Fibroblast of pulmonary artery (primary cell): ENCODE results near the gene LHFPL3.

Experiments
- DNase-seq: peaks from one replicate; pipeline ENCODE4 v3.0.0-alpha.2; 2010; ENCODE audit warnings: low read depth
- H3K4me3 ChIP-seq: replicated peaks from 2 replicates; pipeline ENCODE4 v1.5.1; 2011; ENCODE audit warnings: low read depth, mild to moderate bottlenecking, control low read depth, low read length, moderate library complexity
- TF ChIP-seq, protein P1 (sequence below): IDR thresholded peaks from 2 replicates; pipeline ENCODE4 v1.5.1; 2011; ENCODE audit warnings: mild to moderate bottlenecking, control low read depth, low read length, inconsistent platforms; ENCODE audit errors: missing control alignments

LHFPL3 gene

DNA sequence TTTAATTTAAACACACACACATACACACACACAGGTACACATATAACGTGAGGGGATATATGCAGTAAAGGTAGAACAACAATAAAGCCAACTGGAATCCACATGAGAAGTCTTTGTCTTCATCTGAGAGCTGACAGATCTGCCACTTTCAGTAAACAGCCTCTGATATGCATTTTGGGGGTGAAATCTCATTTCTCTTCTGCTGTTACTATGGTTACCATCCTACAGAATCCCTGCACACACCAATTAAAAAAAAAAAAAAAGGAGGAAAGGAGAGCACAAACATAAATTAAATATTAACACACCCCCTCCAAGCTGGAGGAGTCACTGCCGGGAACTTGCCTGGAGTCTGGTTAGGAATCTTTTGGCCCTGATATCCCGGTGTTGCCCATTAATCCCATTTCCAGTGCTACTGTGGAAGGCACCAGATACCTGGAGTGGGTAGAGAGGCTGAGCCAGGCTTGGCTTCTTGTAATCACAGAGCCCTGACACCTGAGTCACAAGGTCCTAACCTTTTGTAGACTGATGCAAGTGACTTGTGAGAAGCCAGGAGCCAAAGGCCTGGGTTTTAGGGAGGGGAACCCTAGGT, 169.1 kb downstream of the LHFPL3 start:
- DNase-seq: no peak
- no peak overlapping the region for H3K4me3 ChIP-seq
- TF ChIP-seq, protein P1, sequence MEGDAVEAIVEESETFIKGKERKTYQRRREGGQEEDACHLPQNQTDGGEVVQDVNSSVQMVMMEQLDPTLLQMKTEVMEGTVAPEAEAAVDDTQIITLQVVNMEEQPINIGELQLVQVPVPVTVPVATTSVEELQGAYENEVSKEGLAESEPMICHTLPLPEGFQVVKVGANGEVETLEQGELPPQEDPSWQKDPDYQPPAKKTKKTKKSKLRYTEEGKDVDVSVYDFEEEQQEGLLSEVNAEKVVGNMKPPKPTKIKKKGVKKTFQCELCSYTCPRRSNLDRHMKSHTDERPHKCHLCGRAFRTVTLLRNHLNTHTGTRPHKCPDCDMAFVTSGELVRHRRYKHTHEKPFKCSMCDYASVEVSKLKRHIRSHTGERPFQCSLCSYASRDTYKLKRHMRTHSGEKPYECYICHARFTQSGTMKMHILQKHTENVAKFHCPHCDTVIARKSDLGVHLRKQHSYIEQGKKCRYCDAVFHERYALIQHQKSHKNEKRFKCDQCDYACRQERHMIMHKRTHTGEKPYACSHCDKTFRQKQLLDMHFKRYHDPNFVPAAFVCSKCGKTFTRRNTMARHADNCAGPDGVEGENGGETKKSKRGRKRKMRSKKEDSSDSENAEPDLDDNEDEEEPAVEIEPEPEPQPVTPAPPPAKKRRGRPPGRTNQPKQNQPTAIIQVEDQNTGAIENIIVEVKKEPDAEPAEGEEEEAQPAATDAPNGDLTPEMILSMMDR: no peak

DNA sequence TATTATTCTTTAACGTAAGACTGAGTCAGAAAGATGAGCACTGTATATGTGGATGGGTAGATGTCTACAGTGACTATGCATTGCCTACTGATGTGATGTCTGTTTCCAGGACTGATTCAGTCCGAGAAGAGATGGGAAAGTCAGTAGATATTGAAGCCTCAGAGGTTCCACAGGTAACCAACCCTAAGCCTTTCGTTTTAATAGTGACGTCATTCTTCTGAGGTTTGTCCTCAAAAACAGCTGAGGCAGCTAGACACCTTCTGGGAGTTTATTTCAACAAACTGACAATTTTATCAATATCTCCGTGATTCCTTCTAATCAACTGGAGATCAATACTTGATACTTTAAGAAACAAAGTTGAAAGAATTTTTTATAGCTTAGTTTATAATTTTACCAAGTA, 171.6 kb downstream of the LHFPL3 start:
- TF ChIP-seq, protein P1: no peak
- no peak for DNase-seq
- no peak overlapping the region for H3K4me3 ChIP-seq

DNA sequence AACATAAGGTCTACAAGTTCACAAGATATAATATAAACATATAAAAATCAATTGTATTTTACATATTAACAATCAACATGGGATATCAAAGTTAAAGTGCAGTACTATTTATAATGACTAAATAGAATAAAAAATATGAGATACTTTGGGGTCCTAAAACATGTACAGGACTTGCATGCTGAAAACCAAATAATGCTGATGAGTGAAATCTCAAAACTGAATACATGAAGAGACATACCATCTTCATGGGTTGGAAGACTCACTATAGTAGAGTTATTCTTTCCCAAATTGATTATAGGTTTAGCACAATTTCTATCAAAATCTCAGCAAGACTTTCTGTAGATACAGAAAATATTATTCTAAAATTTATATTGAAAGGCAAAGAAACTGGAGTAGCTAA, 181.5 kb downstream of the LHFPL3 start:
- TF ChIP-seq, protein P1: no peak
- DNase-seq: no peak
- H3K4me3 ChIP-seq: no peak overlapping the region

DNA sequence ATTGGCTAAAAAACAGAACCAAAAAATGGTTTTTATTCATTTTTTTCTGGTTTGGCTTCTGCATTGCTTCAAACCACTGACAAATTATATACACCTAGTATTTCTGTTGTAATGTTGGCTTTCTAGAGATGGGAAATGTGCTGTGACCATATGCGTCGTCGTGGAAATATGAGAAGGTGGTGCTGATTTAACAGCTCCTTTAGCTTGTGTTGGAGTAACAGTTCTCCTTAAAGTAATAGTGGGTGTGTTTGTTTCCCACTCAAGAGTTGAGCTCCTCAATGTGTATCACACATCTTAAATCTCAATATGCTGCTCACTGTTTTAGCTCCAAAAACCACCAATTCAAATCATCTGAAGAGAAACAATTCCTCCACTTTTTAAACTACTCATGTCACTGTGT, 196.4 kb downstream of the LHFPL3 start:
- no peak for DNase-seq
- TF ChIP-seq, protein P1: no peak
- no peak overlapping the region for H3K4me3 ChIP-seq

DNA sequence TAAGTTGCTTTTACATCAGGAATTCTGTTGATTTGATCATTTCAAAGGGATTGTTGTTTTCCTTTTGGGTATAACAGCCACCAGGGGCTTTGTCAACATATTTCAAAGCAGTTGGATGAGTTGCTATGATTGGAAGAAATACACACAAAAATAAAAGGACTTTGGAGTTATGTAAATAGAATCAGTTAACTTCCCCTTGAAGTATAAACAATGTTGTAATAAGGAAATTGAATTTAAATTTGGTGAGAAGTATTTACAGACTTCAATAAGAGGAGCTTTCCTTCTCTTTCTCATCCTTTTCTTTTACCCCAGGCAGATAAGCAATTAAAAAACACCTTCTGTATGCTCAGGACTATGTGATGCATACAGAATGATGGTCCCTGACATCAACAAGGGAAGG, 199.7 kb downstream of the LHFPL3 start:
- no peak for DNase-seq
- H3K4me3 ChIP-seq: no peak overlapping the region
- TF ChIP-seq, protein P1: no peak

DNA sequence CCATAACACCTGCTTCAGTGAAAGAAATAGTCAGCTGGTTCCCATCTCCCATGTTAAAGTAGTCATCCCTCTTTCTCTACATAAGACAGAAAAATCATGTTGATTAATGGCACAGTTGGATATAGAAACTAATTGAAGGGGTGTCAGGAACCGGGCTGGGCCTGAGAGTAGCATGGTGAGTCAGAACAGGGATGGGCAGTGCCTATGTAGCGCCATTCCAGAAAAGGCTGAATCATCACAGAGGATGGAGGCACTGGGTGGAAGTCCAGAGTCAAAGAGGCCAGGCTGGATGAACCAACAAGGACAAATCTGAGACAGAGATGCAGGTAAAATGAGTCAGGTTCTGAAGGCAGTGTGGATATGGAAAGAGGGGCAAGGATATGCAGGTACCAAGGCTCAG, 201.2 kb downstream of the LHFPL3 start:
- H3K4me3 ChIP-seq: no peak overlapping the region
- TF ChIP-seq, protein P1: no peak
- no peak for DNase-seq

DNA sequence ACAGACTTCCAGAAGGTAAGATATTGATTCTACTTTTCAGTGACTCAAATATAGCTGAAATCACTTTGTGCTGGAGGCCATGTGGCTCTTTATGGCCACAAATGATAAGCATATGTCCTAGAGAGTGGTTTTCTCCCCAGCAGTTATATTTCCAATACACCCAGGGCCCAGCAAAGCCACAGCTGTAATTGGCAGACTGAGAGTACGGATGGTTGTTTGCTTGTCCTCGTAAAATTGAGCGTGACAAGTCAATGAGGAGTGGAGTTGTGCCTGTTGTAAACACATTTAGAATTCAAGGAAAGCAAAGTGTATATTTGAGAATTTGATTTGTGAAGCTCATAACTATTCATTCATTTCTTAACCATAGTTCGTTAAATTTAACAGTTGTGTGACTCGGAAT, 201.8 kb downstream of the LHFPL3 start:
- DNase-seq: no peak
- H3K4me3 ChIP-seq: no peak overlapping the region
- TF ChIP-seq, protein P1: no peak
